HEK293 (cell line): ENCODE results near the gene DSCAM.

Source experiments
- CTCF ChIA-PET: fragments of 350-600 bp; formaldehyde crosslinking; extraction: SDS; loops from one replicate; lab custom pipeline; 2021; ENCODE audit warnings: antibody characterized with exemption; lab: Yijun Ruan, JAX
- POLR2A ChIA-PET: fragments of 300-600 bp; formaldehyde crosslinking; extraction: SDS; loops from one replicate; lab custom pipeline; 2020; ENCODE audit warnings: antibody characterized with exemption, inconsistent platforms; lab: Yijun Ruan, JAX
- H3K27ac ChIP-seq: fragments of 200-500 bp; sonication (Bioruptor generic); 2 replicates; pipeline ENCODE4 v1.5.1; 2014; ENCODE audit warnings: low read depth, low read length, control low read depth, inconsistent platforms; ENCODE audit errors: extremely low read depth
- H3K36me3 ChIP-seq, 2 experiments: fragments of 200-500 bp in 1 of 2; sonication (Bioruptor generic) in 1 of 2; 1 replicate in 1 of 2; 2 replicates in 1 of 2; pipeline ENCODE4 v1.5.1; 2014 to 2017; ENCODE audit warnings: inconsistent platforms in 2 of 2, low read length in 2 of 2; ENCODE audit not compliant: control insufficient read depth in 2 of 2, insufficient read depth in 1 of 2
- H3K4me1 ChIP-seq: fragments of 200-500 bp; sonication (Bioruptor generic); 2 replicates; pipeline ENCODE4 v1.5.1; 2014; ENCODE audit warnings: mild to moderate bottlenecking, low read length, inconsistent platforms; ENCODE audit not compliant: control insufficient read depth, insufficient read depth
- H3K4me3 ChIP-seq: 2 replicates; pipeline ENCODE4 v1.5.1; 2011; ENCODE audit warnings: low read depth, mild to moderate bottlenecking, control low read depth, low read length, moderate library complexity
- H3K9me3 ChIP-seq: fragments of 200-500 bp; sonication (Bioruptor generic); 2 replicates; pipeline ENCODE4 v1.5.1; 2014; ENCODE audit warnings: low read depth, low read length, inconsistent platforms; ENCODE audit not compliant: control insufficient read depth, insufficient read depth
- ELK4 ChIP-seq: IDR thresholded peaks from 2 replicates; pipeline ENCODE4 v1.6.1; 2011; ENCODE audit warnings: mild to moderate bottlenecking, low read depth, low read length, borderline replicate concordance
- FEZF1 ChIP-seq: fragments of 450-650 bp; formaldehyde crosslinking; IDR thresholded peaks from 2 replicates; pipeline ENCODE4 v1.5.1; 2016; ENCODE audit warnings: missing biosample characterization, missing genetic modification characterization
- GFI1B ChIP-seq: fragments of 450-650 bp; formaldehyde crosslinking; IDR thresholded peaks from 2 replicates; pipeline ENCODE4 v1.5.1; 2016; ENCODE audit warnings: missing biosample characterization, missing genetic modification characterization
- PATZ1 ChIP-seq: fragments of 450-650 bp; formaldehyde crosslinking; IDR thresholded peaks from 2 replicates; pipeline ENCODE4 v1.5.1; 2016; ENCODE audit warnings: missing biosample characterization, missing genetic modification characterization
- PRDM4 ChIP-seq: fragments of 450-650 bp; formaldehyde crosslinking; IDR thresholded peaks from 2 replicates; pipeline ENCODE4 v1.5.1; 2017; ENCODE audit warnings: missing biosample characterization, missing genetic modification characterization
- WT1 ChIP-seq: fragments of 450-650 bp; formaldehyde crosslinking; IDR thresholded peaks from 2 replicates; pipeline ENCODE4 v1.5.1; 2016; ENCODE audit warnings: missing biosample characterization, missing genetic modification characterization
- ZFP69B ChIP-seq: fragments of 450-650 bp; formaldehyde crosslinking; IDR thresholded peaks from 2 replicates; pipeline ENCODE4 v1.5.1; 2016; ENCODE audit warnings: missing biosample characterization, missing genetic modification characterization
- ZIC2 ChIP-seq: fragments of 450-650 bp; formaldehyde crosslinking; IDR thresholded peaks from 2 replicates; pipeline ENCODE4 v1.5.1; 2016; ENCODE audit warnings: missing biosample characterization, missing genetic modification characterization
- ZNF157 ChIP-seq: fragments of 450-650 bp; formaldehyde crosslinking; IDR thresholded peaks from 2 replicates; pipeline ENCODE4 v1.5.1; 2016; ENCODE audit warnings: missing biosample characterization, missing genetic modification characterization
- ZNF280C ChIP-seq: fragments of 450-650 bp; formaldehyde crosslinking; IDR thresholded peaks from 2 replicates; pipeline ENCODE4 v1.5.1; 2016; ENCODE audit warnings: missing biosample characterization, missing genetic modification characterization
- ZNF555 ChIP-seq: fragments of 450-650 bp; formaldehyde crosslinking; conservative IDR thresholded peaks from 2 replicates; pipeline ENCODE4 v1.5.1; 2017; ENCODE audit warnings: missing biosample characterization, mild to moderate bottlenecking, missing genetic modification characterization, inconsistent platforms
- ZNF580 ChIP-seq: fragments of 450-650 bp; formaldehyde crosslinking; IDR thresholded peaks from 2 replicates; pipeline ENCODE4 v1.5.1; 2016; ENCODE audit warnings: missing biosample characterization, missing genetic modification characterization
- ZNF621 ChIP-seq: fragments of 450-650 bp; formaldehyde crosslinking; IDR thresholded peaks from 2 replicates; pipeline ENCODE4 v1.5.1; 2017; ENCODE audit warnings: missing biosample characterization, missing genetic modification characterization
- ZNF692 ChIP-seq: fragments of 450-650 bp; formaldehyde crosslinking; IDR thresholded peaks from 2 replicates; pipeline ENCODE4 v1.5.1; 2016; ENCODE audit warnings: missing biosample characterization, missing genetic modification characterization
- ZSCAN4 ChIP-seq: fragments of 450-650 bp; formaldehyde crosslinking; IDR thresholded peaks from 2 replicates; pipeline ENCODE4 v1.5.1; 2017; ENCODE audit warnings: missing biosample characterization, missing genetic modification characterization

The DSCAM gene

GRCh38 chr21:39965026-39965425, 881.9 kb downstream of the DSCAM start:
- Histone ChIP-seq H3K9me3 (no peaks in the 10 kb centered on the region), H3K4me3 (no peak overlapping the region), H3K36me3 (no peaks in the 10 kb centered on the region), H3K27ac (no peak overlapping the region), H3K4me1 (no peaks in the 10 kb centered on the region)
- POLR2A ChIA-PET, result no interaction called here
- CTCF ChIA-PET, result no interaction called here
- TF ChIP-seq ZNF692 (tag by site-specific recombination) (no peak), ZNF157 (no peak), ZFP69B (tag by site-specific recombination) (no peak), GFI1B (tag by site-specific recombination) (no peak), ZSCAN4 (tag by site-specific recombination) (no peak), ZIC2 (tag by site-specific recombination) (no peak), ELK4 (no peak), PATZ1 (tag by site-specific recombination) (no peak), ZNF280C (tag by site-specific recombination) (no peak), ZNF621 (tag by site-specific recombination) (no peak), WT1 (tag by site-specific recombination) (no peak), ZNF555 (tag by site-specific recombination) (no peak), ZNF580 (no peak)

GRCh38 chr21:39961251-39961650, 885.7 kb downstream of the DSCAM start:
- ChIA-PET CTCF (interaction anchor here (1.1 kb wide), 1 partner anchor 105 kb away, joined by 4 read pairs; no protein-coding TSS in a partner anchor), POLR2A (no interaction called here)
- no peak for TF ChIP-seq ZSCAN4 (tag by site-specific recombination)
- TF ChIP-seq PRDM4, result no peak
- TF ChIP-seq FEZF1 (tag by site-specific recombination), result no peak
- no peaks in the 10 kb centered on the region for H3K9me3 ChIP-seq
- H3K4me3 ChIP-seq, result no peak overlapping the region
- H3K27ac ChIP-seq, result no peak overlapping the region
- H3K4me1 ChIP-seq, result no peaks in the 10 kb centered on the region
- H3K36me3 ChIP-seq, result no peaks in the 10 kb centered on the region
